HG03521 (cell line): ENCODE measurements around the gene REPS2.

Experiments used
- ATAC-seq: cut with Tn5 transposase; IDR thresholded peaks from one replicate; pipeline ENCODE4 v1.9.1; 2021; ENCODE audit warnings: mild to moderate bottlenecking, moderate library complexity; ENCODE audit not compliant: unreplicated experiment

REPS2 gene

DNA sequence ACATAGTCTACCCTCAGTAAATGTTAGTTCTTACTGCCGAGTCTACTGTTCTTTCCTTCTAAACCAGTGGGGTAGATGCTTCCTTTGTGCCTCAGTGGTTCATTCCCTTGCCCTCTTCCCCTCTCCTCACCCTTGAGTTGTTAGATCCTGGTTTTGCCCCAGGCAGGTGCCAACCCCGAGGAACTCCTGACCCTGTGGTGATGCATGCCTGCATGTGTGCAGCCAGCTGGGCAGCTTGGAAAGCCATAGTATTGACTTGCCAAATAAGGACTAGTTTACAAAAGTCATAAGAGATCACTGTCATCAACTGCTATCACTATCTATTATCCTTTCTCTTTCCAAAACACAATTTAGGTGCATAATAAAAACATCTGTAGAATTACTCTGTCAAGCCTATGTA, 50.9 kb downstream of the REPS2 start:
- ATAC-seq: no peak

DNA sequence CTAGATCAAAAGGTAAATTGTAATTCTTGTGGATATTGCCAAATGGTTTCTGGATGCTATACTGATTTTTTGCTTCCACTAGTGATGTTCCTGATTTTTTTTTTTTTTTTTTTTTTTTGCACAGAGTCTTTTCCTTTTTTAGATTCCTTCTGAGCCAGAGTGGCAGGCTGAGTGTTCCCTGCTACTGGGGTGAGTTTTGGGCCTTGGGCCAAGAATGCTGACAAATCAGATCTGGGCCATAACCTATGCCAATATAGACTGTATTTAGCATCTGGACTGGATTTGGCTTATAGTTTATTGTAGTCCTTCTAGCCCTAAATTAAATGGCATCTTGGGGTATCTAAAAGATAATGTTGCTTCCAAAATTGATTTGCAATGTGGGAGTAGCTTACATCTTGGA, 52.8 kb downstream of the REPS2 start:
- no peak for ATAC-seq

DNA sequence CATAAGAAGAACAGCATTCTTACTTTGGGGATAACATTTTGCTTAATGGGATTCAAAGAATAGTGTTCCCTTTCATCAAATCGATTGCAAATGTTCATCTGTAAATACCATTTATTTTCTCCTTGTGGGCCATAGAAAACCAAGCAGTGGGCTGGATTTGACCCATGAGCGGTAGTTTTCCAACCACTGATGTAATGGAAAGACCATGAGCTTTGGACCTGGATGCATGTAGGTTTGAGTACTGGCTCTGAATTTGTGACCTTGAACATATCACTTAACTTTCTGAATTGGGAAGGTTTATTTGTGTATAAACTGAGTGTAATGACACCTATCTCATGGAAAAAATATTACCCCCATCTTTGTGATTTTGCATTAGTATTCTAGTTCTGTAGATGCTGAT, 54.3 kb downstream of the REPS2 start:
- no peak for ATAC-seq

DNA sequence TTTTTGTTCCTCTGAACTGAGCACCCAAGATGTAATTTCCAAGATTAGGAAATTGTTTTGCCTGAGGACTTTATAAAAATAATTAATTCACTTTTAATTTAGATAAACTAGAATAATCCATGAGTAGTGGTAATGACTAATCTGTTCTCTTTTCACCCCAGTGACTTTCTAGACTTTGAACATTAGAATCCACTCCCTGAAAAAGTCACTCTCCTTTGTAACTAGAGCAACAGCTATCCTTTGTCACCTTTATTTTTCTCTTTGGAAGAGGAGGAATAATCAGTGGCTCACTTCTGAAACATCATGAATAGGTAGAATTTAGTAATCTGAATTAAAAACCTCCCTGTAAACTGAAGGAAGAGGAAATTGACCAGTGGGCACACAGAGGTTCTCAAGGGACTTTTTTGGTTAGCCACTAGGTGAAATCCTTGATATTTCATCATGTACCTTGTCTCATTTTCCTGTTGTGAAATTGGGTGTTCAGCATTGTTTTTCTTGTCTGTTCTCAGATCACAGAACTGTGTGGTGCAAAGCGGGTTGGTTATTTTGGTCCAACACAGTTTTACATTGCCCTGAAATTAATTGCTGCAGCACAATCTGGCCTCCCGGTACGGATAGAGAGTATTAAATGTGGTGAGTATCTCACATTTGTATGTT, 59.4 kb downstream of the REPS2 start:
- no peak for ATAC-seq

DNA sequence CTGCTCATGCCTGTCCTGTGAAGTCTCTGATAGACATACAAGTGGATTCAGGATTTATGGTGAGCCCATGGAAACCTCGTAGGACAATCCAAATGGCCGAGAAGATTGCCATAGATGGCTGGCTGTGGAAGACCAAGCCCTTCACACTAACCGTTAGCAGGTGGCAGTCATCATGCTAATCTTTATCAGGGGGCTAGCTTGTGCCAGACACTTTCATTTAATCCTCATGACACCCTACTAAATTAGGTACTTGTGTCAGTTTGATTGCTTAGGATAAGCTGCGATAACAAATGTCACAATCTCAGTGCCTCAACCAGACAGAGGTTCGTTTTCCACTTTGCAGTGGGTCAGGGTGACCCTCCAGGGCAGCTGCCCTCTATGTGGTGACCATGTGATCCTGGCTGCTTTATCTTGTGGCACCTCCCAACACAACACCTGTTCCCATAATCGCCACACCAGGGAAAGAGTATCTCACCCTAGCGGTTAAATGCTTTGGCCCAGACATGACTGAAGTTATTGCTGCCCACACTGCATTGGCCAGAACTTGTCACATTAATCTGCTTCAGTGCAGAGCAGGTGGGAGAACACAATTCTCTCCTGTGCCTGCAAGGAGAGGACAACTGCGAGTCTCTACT, 60.8 kb downstream of the REPS2 start:
- no peak for ATAC-seq

DNA sequence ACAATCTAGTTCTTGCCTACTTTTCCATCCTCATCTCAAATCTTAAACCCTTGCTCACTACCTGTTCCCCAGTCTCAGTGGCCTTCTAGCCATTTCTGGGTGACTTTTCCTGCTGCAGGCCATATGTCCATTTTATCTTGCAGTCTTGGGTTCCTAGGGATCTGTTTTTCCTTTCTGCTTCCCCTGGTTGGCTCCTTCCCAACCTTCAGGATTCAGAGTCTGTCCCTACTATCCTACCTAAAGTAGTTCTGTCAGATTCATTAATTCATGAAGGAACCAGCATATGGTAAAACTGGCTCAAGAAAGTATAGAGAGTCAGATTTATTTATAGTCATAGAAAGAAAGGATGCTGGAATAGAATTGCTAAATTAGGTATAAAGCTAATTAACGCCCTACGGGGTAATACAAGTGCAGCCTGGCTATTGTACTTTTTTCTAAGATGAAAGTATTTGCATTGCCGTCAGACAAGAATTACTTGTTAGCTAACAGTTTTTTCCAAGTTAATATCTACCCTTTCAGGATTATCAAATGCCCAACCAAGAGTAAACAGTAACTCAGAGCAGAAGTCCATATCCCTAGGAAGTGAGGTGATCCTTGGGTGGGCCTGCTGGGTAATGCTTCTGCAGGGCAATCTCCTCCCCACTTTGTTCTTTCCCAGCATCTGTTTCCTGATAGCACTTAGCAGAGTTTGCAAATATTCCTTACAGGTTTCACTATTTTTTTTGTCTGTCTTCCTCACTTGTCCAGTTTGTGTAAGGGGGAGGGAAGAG, 63.6 kb downstream of the REPS2 start:
- no peak for ATAC-seq

DNA sequence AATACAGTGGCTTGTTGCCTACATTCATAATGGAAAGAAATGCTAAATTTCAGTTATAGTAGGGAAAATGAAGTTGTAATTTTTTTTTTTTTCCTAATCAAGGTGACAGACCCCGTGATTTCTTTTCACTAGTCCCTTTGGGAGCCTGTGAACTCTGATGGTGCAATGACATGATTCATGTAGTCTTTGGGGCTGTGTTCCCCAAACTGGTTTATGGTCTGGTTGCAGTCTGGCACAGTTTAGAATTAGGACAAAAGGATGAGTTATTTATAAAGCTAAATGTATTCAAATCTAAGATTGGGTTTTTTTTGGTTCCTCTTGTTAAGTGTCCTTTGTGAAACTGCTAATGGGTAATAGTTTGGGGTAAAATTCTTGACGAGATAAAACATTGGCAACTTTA, 66.0 kb downstream of the REPS2 start:
- no peak for ATAC-seq

DNA sequence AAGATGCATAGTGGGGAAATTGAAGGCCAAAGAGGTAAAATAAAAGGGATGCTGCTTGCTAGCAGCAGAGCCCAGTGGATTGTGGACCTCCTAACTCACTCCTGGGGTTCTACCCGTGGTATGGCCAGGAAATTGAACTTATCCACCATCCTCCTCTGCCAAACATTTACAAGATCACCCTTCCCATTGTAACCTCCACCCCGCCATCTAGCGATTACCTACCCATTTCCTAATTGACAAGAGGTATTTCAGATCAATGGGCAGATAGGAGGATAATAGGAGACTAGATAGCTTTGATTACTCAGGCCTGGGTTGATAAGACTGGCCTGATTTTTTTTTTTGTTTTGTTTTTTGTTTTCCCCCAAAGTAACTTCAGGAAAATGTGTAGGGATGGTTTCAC, 67.8 kb downstream of the REPS2 start:
- no peak for ATAC-seq

DNA sequence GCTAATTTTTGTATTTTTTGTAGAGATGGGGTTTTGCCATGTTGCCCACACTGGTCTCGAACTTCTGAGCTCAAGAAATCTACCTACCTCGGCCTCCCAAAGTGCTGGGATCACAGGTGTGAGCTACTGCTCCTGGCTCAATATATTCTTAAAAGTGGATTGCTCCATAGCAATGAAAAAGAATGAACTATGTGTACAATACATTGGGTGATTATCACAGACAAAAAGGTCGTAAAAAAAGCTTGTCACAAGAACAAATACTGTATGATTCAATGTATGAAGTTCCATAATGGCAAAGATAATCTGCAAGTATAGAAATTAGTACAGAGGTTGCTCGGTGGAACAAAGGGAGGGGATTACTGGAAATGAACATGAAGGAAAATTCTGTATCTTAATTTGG, 70.7 kb downstream of the REPS2 start:
- no peak for ATAC-seq

DNA sequence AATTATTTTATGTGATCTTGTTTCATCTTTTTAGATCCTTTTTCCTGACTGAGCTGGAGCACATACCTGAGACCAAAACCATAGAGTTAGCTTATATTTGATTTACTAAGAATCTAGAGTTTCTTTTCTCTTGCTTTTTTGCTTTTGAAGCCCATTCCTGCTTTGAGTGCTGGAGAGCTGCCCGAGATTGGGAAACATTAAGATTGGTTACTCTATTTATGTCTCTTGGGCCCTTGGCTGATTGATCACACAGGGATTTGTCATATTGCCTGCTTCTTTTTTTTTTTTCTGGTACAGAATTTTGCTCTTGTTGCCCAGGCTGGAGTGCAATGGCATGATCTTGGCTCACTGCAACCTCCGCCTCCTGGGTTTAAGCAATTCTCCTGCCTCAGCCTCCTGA, 73.9 kb downstream of the REPS2 start:
- ATAC-seq: no peak

DNA sequence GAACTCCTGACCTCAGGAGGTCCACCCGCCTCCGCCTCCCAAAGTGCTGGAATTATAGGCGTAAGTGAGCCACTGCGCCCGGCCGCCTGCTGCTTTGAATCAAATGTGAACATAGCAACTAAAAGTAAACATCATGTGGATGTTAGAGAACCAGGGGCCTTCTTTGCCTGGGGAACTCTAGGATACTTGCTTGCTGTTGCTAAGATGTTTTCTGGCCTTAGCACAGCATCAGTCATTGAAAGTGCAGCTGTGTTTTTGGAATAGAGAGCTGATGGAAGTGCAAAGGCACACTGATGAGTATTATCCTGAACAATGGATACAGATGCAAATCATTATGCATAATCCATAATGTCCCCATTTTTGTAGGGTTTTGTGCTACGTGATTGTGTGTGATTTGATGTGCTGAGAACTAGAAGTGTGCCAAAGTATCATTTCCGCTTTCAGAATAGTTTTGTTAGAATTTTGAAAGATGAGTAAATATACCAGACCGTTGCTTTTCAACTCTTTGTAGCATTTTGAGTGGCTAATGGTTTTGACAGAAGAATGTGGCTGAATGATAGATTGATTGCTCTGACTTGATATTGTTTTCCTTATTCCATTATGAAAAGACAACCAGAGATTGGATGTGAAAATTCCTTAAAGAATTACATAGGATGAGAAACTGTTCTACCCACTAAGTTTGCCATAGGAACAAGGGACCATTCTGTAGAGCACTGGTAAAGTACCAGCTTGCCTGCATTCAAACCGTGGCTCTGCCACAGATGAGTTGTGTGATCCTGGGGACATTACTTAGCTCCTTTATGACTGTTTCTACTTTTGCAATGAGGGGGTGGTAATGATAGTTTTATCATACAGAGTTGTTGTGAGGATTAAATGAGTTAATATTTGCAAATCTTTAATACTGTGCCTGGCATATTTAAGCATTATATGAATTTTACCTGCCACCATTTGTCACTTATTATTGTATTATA, 74.7 kb downstream of the REPS2 start:
- ATAC-seq: no peak

DNA sequence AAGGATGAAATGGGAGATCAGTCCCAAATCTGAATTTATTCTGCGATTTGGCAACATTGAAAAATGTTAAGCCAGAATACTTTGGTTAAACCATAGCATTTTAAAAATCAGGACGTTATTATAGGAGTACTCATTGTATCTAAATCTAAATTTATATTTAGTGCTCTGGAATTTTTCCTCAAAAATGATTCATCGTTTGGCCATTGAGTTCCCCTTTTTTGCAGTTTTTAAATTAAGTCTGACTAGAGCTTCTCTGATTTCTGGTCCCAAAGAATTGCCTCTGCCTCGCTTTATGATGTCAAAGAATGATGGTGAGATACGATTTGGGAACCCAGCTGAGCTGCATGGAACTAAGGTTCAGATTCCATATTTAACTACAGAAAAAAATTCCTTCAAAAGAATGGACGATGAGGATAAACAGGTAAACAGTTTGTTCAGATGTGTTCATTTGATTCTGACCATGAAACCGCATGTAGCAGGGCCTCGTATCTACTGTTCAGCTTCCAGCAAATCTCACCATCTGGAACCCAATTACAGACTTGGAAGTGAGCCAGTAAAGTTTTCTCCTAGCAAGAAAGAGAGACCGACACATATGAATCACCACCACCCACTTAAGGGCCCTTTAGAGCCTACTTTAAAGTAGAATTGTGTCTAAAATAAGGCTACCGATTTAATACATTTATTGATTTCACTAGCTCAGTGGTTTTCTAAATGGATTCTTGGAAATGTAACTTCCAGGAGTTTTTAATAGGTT, 75.6 kb downstream of the REPS2 start:
- ATAC-seq: no peak

DNA sequence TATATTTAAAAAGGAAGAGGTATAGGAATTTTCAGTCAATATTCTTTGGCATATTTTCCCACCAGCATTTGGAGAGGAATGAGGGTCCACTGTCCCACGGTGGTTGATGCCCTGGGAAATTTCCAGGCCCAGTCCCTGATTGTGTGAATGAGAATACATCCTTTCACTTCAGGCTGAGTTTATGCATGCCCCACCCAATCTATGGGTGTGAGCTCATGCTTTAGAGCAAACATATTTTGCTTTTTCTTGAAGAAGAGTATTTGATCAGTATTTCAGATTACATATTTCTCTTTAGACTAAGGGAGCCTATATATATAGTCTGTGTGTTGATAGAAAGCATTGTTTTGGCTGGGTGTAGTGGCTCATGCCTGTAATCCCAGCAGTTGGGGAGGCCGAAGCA, 77.2 kb downstream of the REPS2 start:
- no peak for ATAC-seq

DNA sequence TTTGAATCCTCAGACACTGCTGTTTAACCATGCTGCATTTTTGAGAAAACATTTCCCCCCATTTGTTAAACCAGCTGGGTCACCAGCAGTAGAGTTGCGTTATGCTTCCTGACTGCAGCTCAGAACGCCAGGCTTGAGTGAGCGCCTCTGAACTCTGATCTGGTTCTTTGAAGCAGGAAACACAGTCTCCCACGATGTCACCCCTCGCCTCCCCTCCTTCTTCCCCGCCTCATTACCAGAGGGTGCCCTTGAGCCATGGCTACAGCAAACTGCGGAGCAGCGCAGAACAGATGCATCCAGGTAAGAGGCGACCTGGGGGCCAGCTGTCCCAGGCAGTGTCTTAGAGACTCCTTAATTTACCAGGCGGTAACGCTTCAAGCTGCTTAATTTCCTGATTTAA, 78.4 kb downstream of the REPS2 start:
- no peak for ATAC-seq

DNA sequence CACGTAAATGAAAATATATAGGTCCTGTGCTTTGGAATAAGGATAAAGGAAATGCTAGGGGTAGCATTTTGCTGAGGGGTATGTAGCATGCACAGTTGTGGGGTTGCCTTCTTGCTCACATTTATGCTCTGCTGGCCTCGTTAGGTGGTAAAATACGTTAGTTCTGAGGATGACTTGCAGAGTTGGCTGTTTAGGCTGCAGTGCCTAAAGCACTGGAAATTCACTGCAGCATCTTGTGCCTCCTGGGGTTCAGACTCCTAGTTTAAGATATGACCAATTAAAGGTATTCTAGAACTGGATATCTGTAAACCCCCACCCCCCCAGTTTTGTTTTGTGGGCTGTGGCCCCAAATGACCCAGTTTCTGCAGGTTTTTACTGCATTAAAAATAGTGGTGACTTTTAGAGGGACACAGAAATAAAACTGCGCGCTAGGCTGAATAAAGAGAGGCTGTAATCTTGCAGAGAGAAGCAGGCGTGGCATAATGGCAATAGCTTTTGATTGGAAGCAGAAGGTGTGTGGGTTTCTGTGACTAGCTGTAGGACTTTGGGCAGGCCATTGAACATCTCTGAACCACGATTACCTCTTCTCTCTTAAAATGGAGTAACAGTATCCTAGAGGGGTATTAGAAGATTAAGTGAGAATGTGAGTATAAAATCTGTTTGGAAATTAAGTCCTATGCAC, 79.3 kb downstream of the REPS2 start:
- ATAC-seq: no peak

DNA sequence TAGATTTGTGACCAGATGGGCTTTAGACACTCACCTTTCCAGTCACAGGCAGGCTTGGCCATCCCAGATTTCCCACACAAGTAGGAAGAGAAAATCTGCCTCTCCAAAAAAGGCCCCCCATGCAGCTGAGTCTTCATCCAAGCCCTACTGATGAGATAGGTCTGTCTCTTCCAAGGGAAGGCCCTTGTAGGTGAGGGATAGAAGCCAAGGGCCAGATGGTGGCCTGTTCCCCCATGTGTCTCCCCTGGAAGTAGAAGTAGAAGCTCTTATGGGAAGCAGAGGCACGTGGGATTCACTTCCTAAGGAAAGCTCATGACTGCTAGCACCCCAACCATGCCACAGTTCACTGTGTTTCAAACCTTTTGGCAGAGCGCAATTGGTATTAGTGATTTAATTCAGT, 81.5 kb downstream of the REPS2 start:
- ATAC-seq: no peak

DNA sequence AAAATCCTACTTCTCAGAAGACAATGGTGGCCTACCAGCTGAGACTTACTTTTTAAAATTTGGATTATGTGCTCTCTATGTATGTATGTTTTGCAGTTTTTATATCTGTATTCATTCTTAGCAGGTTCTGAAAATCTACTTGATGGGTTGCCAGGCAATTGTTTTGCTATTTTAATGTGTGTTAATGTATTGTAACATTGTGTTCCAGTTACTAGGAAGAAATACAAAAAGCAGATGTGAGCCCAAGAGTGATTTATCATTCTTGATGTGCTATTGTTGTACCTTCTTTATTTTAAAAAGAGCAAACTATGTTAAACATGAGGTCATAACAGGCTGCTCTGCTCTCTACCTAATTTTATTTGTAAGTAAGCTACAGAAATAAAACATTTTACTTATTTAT, 81.9 kb downstream of the REPS2 start:
- no peak for ATAC-seq

DNA sequence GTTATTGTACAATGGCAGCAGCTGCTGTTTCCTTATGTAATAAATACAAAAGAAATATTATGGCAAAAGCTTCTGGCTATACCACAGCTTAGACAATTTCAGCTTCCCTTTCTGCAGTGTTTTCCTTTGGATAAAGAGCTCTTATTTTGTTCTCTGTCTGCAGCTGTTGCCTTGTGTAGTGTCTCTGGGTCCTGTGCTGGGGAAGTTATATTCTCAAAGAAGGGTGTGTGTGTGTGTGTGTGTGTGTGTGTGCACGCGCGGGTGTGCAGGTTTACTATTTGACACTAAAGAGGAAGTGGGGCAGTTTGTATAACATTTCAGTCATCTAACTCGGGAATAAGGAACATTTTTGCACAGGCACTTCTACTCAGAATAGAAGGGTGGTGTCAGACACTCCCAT, 83.6 kb downstream of the REPS2 start:
- no peak for ATAC-seq

DNA sequence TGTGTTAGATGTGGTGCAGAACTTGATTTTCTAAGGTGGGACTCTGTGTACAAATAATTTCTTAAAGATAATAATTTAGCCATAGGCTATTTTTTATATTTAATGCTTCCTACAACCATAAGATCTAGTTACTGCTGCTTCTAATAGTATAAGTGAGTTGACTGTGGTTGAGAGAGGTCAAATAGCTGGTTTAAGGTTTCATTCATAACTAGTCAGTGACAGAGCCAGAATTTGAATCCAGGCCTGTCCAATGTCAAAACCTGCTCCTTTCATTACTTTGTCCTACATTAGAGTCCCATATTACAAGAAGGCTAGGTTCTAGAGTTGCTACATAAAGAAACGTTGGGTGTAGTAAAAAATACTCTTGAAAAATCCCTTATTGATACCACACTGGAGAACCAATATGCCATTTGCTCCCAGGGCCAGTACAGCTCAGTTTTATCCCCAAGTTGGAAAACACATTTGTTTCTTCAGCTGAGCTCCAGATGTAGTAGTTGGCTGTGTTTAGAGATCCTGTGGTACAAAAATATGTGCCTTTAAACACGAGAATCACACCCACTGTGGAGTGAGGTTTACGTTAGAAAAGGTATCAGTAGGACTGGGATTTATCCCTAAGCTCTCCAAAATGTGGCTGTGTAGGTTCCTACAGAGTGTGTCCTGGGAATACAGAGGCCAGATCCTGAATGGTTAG, 84.3 kb downstream of the REPS2 start:
- no peak for ATAC-seq
